ENCODE measurements around the gene EDC4.

DNA sequence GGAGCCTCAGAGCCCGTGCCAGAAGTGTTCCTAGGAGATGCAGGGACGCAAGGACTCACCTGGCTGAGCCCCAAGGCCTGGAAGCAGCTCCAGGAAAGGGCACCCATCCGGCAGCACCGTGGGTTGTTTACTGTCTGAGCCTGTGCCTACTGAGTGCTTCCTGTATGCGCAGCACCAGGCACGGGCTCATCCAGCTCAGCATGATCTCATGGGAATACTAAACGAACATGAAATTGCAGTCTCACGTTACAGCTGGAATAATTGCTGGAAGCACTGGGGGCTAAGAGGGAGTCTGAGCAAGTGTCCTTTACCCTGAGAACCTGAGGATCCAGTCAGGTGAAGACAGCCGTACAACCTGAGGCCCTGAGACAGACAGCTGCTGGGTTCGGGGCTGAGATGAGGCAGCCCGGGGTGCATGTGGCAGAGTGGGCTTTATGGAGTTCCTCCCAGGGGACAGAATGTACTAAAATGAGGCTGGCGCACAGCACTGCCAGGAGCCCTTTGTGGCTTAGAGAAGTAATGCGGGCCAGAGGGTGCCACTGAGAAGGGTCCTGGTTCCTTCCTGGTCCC, 53.4 kb downstream of the EDC4 start:
- no peak for TF ChIP-seq EZH2 (IDR thresholded peaks at IDR 0.05; ENCODE audit: borderline replicate concordance, low read depth, low read length, poor library complexity, severe bottlenecking)
- TF ChIP-seq, protein P1, sequence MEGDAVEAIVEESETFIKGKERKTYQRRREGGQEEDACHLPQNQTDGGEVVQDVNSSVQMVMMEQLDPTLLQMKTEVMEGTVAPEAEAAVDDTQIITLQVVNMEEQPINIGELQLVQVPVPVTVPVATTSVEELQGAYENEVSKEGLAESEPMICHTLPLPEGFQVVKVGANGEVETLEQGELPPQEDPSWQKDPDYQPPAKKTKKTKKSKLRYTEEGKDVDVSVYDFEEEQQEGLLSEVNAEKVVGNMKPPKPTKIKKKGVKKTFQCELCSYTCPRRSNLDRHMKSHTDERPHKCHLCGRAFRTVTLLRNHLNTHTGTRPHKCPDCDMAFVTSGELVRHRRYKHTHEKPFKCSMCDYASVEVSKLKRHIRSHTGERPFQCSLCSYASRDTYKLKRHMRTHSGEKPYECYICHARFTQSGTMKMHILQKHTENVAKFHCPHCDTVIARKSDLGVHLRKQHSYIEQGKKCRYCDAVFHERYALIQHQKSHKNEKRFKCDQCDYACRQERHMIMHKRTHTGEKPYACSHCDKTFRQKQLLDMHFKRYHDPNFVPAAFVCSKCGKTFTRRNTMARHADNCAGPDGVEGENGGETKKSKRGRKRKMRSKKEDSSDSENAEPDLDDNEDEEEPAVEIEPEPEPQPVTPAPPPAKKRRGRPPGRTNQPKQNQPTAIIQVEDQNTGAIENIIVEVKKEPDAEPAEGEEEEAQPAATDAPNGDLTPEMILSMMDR (conservative IDR thresholded peaks at IDR 0.05; ENCODE audit: low read depth, low read length), result peak; percentile 29; the same call in 1 of the 2 replicates

All from A673 (cell line).